H1 (cell line): Measurements from ENCODE around the gene CGNL1. TPM values are rescaled to one million over a fixed set of nuclear protein-coding genes. Genes with fewer than 3 reads are reported as not detected.

Experiments
- ASH2L ChIP-seq: fragments of 200-600, 300-600 bp; sonication (generic); IDR thresholded peaks from one replicate; pipeline ENCODE4 v1.7.1; 2017; ENCODE audit warnings: low read length
- BRCA1 ChIP-seq: IDR thresholded peaks from 2 replicates; pipeline ENCODE4 v1.6.1; 2012; ENCODE audit warnings: low read depth, low read length, improper control_type of control experiment
- CHD2 ChIP-seq: IDR thresholded peaks from 2 replicates; pipeline ENCODE4 v1.6.1; 2012; ENCODE audit warnings: low read length, improper control_type of control experiment
- JUN ChIP-seq: IDR thresholded peaks from 2 replicates; pipeline ENCODE4 v1.6.1; 2011; ENCODE audit warnings: low read depth, mild to moderate bottlenecking, improper control_type of control experiment, low read length
- KDM1A ChIP-seq: fragments of 200-600, 300-600 bp; sonication (generic); IDR thresholded peaks from 2 replicates; pipeline ENCODE4 v1.7.1; 2016; ENCODE audit warnings: mild to moderate bottlenecking, low read length, borderline replicate concordance
- MAFK ChIP-seq: IDR thresholded peaks from 2 replicates; pipeline ENCODE4 v1.6.1; 2012; ENCODE audit warnings: low read depth, mild to moderate bottlenecking, improper control_type of control experiment, low read length
- POLR2AphosphoS5 ChIP-seq: IDR thresholded peaks from 2 replicates; pipeline ENCODE4 v1.6.1; 2011; ENCODE audit warnings: low read depth, low read length
- RFX5 ChIP-seq: IDR thresholded peaks from 2 replicates; pipeline ENCODE4 v1.6.1; 2011; ENCODE audit warnings: low read depth, low read length, improper control_type of control experiment, borderline replicate concordance
- SAP30 ChIP-seq: fragments of 300-600 bp; sonication (generic); IDR thresholded peaks from 2 replicates; pipeline ENCODE4 v1.7.1; 2012; ENCODE audit warnings: low read length, moderate library complexity, mild to moderate bottlenecking, inconsistent platforms; ENCODE audit not compliant: insufficient read depth, insufficient replicate concordance
- TBP ChIP-seq: IDR thresholded peaks from 2 replicates; pipeline ENCODE4 v1.6.1; 2011; ENCODE audit warnings: low read depth, low read length, improper control_type of control experiment
- polyA plus RNA-seq, 7 experiments: library from polyadenylated mRNA; depleted of rRNA in 3 of 7; stranded (reverse) in 5 of 7; unstranded in 2 of 7; fragments of >200 nt in 5 of 7; fragments of 200-250 nt in 2 of 7; gene quantifications; 1 replicate in 5 of 7; 2 replicates in 1 of 7; 4 replicates in 1 of 7; pipeline versions ENCODE4 v1.2.1 to v1.2.3, GENCODE V29; 2011 to 2013; ENCODE audit warnings: missing spikeins in 2 of 7, mixed read lengths in 2 of 7
- total RNA-seq: library from RNA; stranded (reverse); fragmentation: NEBNext Ultra II Directional; extraction: Animal tissue kit (Norgen Biotek cat#: 25700); gene quantifications from 2 replicates; pipeline ENCODE4 v1.2.1, GENCODE V29; 2021

The CGNL1 gene
- total and polyA plus RNA-seq, 2 of the 8 experiments (the other 6 are each of a cell fraction or from before 2014, with no cell fraction given), result 21.8 to 75.6 TPM

DNA sequence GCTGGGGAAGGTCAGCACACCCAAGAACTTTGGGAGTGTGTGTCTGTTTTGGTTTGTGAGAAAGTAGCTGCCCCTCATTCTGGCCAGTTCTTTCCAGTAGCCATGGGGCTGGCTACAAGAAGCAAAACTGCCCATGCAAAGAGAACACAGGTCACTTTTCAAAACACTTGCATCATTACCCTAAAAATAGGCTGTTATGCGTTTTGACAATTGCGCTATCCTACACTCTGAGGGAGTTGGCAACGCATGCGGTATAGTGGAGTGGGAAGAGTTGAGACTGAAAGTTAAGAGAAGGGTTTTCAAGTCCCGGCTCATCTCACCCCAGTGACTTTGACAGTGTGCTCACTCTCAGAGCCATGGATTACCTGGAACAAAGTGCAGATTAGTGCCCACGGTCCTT lies 173.6 kb downstream of the CGNL1 start (continued):
- TF ChIP-seq SAP30 (no peak), KDM1A (no peak), MAFK (no peak), ASH2L (no peak), RFX5 (no peak), TBP (no peak), CHD2 (no peak), POLR2AphosphoS5 (no peak), JUN (no peak), BRCA1 (no peak)
- TF ChIP-seq, all 59 proteins: peak for 0
